SK-N-SH (cell line): ENCODE measurements around the gene N4BP2L2. TPM values are rescaled to one million over a fixed set of nuclear protein-coding genes. Genes with fewer than 3 reads are reported as not detected.

ENCODE experiments used
- CTCF ChIA-PET: fragments of 300-600, 350-600 bp; formaldehyde crosslinking; extraction: SDS; loops from one replicate; lab custom pipeline; 2021; lab: Yijun Ruan, JAX
- POLR2A ChIA-PET: fragments of 350-600 bp; sonication (Branson Sonifier 250); formaldehyde crosslinking; extraction: SDS; loops from one replicate; lab custom pipeline; 2020; ENCODE audit warnings: antibody characterized with exemption, inconsistent platforms; lab: Yijun Ruan, JAX
- DNase-seq: peaks from one replicate; pipeline ENCODE4 v3.0.0; 2012
- H2AFZ ChIP-seq: fragments of 200-600 bp; sonication (generic); 2 replicates; pipeline ENCODE4 v1.8.1; 2016; ENCODE audit warnings: antibody characterized with exemption, mild to moderate bottlenecking, low read depth
- H3F3A ChIP-seq: fragments of 200-600 bp; sonication (generic); replicated peaks from 2 replicates; pipeline ENCODE3; 2016; ENCODE audit warnings: antibody characterized with exemption, mild to moderate bottlenecking; ENCODE audit not compliant: insufficient read depth
- H3K27ac ChIP-seq, 2 experiments: fragments of 200-500 bp in 1 of 2; fragments of 200-600 bp in 1 of 2; sonication (Bioruptor generic) in 1 of 2; sonication (generic), shearing (Covaris generic) in 1 of 2; 2 replicates each; pipeline versions ENCODE4 v1.5.1 to v1.6.1; 2014 to 2016; ENCODE audit warnings: low read depth in 2 of 2, inconsistent platforms in 1 of 2, low read length in 1 of 2, mild to moderate bottlenecking in 1 of 2, mixed read lengths in 1 of 2
- H3K27me3 ChIP-seq: fragments of 200-600 bp; sonication (generic), shearing (Covaris generic); 2 replicates; pipeline ENCODE4 v1.6.1; 2016; ENCODE audit warnings: mixed run types; ENCODE audit not compliant: insufficient read depth
- H3K36me3 ChIP-seq, 2 experiments: fragments of 200-500 bp in 1 of 2; fragments of 200-600 bp in 1 of 2; sonication (Bioruptor generic) in 1 of 2; sonication (generic) in 1 of 2; replicated peaks in 1 of 2; 2 replicates each; pipeline versions ENCODE3 to v1.5.1; 2014 to 2016; ENCODE audit warnings: low read length in 1 of 2, mild to moderate bottlenecking in 1 of 2; ENCODE audit not compliant: insufficient read depth in 2 of 2, control insufficient read depth in 1 of 2
- H3K4me1 ChIP-seq, 2 experiments: fragments of 200-500 bp in 1 of 2; fragments of 200-600 bp in 1 of 2; sonication (Bioruptor generic) in 1 of 2; sonication (generic), shearing (Covaris generic) in 1 of 2; 2 replicates each; pipeline versions ENCODE4 v1.5.1 to v1.6.1; 2014 to 2016; ENCODE audit warnings: low read depth in 1 of 2, low read length in 1 of 2, mixed run types in 1 of 2; ENCODE audit not compliant: insufficient read depth in 2 of 2, control insufficient read depth in 1 of 2
- H3K4me2 ChIP-seq: fragments of 200-600 bp; sonication (generic), shearing (Covaris generic); 2 replicates; pipeline ENCODE4 v1.6.1; 2017; ENCODE audit warnings: mixed run types
- H3K4me3 ChIP-seq, 2 experiments: fragments of 200-500 bp in 1 of 2; fragments of 200-600 bp in 1 of 2; sonication (Bioruptor generic) in 1 of 2; sonication (generic), shearing (Covaris generic) in 1 of 2; 2 replicates each; pipeline versions ENCODE4 v1.5.1 to v1.8.1; 2014 to 2016; ENCODE audit warnings: low read depth in 2 of 2, inconsistent platforms in 1 of 2, low read length in 1 of 2, mild to moderate bottlenecking in 1 of 2, mixed read lengths in 1 of 2, moderate library complexity in 1 of 2
- H3K79me2 ChIP-seq: fragments of 200-600 bp; sonication (generic); 2 replicates; pipeline ENCODE4 v1.8.1; 2017; ENCODE audit warnings: mild to moderate bottlenecking; ENCODE audit not compliant: insufficient read depth
- H3K9ac ChIP-seq: fragments of 200-600 bp; sonication (generic); 2 replicates; pipeline ENCODE4 v1.6.1; 2017; ENCODE audit warnings: mixed run types
- H3K9me2 ChIP-seq: fragments of 200-600 bp; sonication (generic); 2 replicates; pipeline ENCODE4 v1.6.1; 2017; ENCODE audit warnings: mixed run types
- H3K9me3 ChIP-seq: fragments of 200-600 bp; sonication (generic); 2 replicates; pipeline ENCODE4 v1.6.1; 2017; ENCODE audit warnings: mixed run types, mild to moderate bottlenecking, moderate library complexity
- H4K20me1 ChIP-seq: fragments of 200-600 bp; sonication (generic); 2 replicates; pipeline ENCODE4 v1.6.1; 2017; ENCODE audit warnings: mild to moderate bottlenecking, mixed run types; ENCODE audit not compliant: insufficient read depth
- FOSL2 ChIP-seq: IDR thresholded peaks from 2 replicates; pipeline ENCODE4 v1.4.0; 2012; ENCODE audit warnings: low read depth, mild to moderate bottlenecking, moderate library complexity, borderline replicate concordance
- GABPA ChIP-seq: IDR thresholded peaks from 2 replicates; pipeline ENCODE4 v1.4.0; 2012; ENCODE audit warnings: low read depth, mild to moderate bottlenecking
- JUND ChIP-seq: IDR thresholded peaks from 2 replicates; pipeline ENCODE4 v1.4.0; 2012
- MEF2A ChIP-seq: IDR thresholded peaks from 2 replicates; pipeline ENCODE4 v1.4.0; 2012; ENCODE audit warnings: low read depth, borderline replicate concordance
- MXI1 ChIP-seq: IDR thresholded peaks from 2 replicates; pipeline ENCODE4 v1.6.1; 2012; ENCODE audit warnings: mild to moderate bottlenecking, low read depth, low read length, improper control_type of control experiment
- POLR2AphosphoS5 ChIP-seq: IDR thresholded peaks from 2 replicates; pipeline ENCODE4 v1.6.1; 2012; ENCODE audit warnings: low read depth, low read length
- TEAD4 ChIP-seq: IDR thresholded peaks from 2 replicates; pipeline ENCODE4 v1.4.0; 2012; ENCODE audit warnings: mild to moderate bottlenecking, borderline replicate concordance; ENCODE audit not compliant: insufficient read depth
- WGBS: methylation state at CpG from one replicate; pipeline ENCODE4 v1.1.6; 2017; ENCODE audit warnings: low lambda C conversion rate; 5-methylcytosine and 5-hydroxymethylcytosine counted together
- polyA plus RNA-seq, 3 experiments: library from polyadenylated mRNA; depleted of rRNA; stranded (reverse); fragments of >200 nt; gene quantifications; 2 replicates each; pipeline ENCODE4 v1.2.3, GENCODE V29; 2012
- TF ChIP-seq, protein P1 (sequence below): IDR thresholded peaks from 2 replicates; pipeline ENCODE4 v1.4.0; 2012; ENCODE audit warnings: low read depth
- TF ChIP-seq, protein P2 (sequence below): fragments of 150-350 bp; IDR thresholded peaks from 2 replicates; pipeline ENCODE4 v1.6.1; 2017; ENCODE audit warnings: antibody characterized with exemption, low read length, low read depth, borderline replicate concordance
- TF ChIP-seq, protein P3 (sequence below): fragments of 200-600 bp; sonication (generic); IDR thresholded peaks from 2 replicates; pipeline ENCODE4 v1.6.1; 2017; ENCODE audit warnings: antibody characterized with exemption, mild to moderate bottlenecking, moderate library complexity

N4BP2L2 gene
- polyA plus RNA-seq, 1 of the 3 experiments (the other 2 are of a cell fraction) = 16.0 TPM

DNA sequence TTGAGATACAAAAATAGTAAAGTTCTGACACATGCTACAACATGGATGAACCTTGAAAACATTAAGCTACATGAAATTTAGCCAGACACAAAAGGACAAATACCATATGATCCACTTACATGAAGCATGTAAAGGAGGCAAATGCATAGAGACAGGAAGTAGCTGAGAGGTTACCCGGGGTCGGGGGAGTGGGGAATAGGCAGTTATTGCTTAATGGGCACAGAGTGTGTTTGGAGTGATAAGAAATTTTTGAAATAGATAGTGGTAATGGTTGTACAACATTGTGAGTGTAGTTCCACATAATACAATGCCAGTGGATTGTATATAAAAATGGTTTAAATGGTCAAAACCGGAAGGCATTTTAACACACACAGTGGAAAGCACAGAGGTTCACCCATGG lies 115.0 kb downstream of the N4BP2L2 start (continued):
- no peak for TF ChIP-seq TEAD4

DNA sequence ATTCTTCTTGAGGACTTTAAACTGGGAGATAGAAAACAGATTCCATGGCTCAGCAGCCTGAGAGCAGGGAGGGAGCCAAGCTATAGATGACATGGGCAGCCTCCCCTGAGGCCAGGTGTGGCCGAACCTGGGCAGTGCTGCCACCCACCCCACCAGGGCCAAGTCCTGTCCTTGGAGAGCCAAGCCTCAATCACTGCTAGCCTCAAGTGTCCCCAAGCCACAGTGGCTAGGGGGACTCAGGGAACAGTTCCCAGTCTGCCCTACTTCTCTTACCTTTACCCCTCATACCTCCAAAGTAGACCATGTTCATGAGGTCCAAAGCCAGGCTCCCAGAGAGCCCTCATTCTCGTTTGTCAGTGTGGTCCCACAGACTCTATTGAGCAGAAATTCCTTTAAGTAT lies 118.7 kb downstream of the N4BP2L2 start:
- H3K36me3 ChIP-seq = no peaks in the 10 kb centered on the region
- H3K9me3 ChIP-seq = no peaks in the 10 kb centered on the region
- CTCF ChIA-PET = no interaction called here
- H3F3A ChIP-seq = no peaks in the 10 kb centered on the region
- H3K9ac ChIP-seq = no peak overlapping the region
- no peaks in the 10 kb centered on the region for H3K4me1 ChIP-seq
- no peaks in the 10 kb centered on the region for H3K9me2 ChIP-seq
- H3K4me3 ChIP-seq = no peak overlapping the region
- H3K4me2 ChIP-seq = no peak overlapping the region
- no peaks in the 10 kb centered on the region for H3K27me3 ChIP-seq
- TF ChIP-seq, protein P1, sequence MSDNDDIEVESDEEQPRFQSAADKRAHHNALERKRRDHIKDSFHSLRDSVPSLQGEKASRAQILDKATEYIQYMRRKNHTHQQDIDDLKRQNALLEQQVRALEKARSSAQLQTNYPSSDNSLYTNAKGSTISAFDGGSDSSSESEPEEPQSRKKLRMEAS = no peak
- TF ChIP-seq GABPA (no peak), POLR2AphosphoS5 (no peak), MXI1 (no peak), JUND (no peak), MEF2A (no peak), TEAD4 (no peak)
- POLR2A ChIA-PET = no interaction called here
- no peaks in the 10 kb centered on the region for H3K79me2 ChIP-seq
- no peak overlapping the region for H3K27ac ChIP-seq
- no peak for DNase-seq
- H4K20me1 ChIP-seq = no peaks in the 10 kb centered on the region
- 67% methylated on average over 1 of the region's 2 CpGs for WGBS
- no peak overlapping the region for H2AFZ ChIP-seq

DNA sequence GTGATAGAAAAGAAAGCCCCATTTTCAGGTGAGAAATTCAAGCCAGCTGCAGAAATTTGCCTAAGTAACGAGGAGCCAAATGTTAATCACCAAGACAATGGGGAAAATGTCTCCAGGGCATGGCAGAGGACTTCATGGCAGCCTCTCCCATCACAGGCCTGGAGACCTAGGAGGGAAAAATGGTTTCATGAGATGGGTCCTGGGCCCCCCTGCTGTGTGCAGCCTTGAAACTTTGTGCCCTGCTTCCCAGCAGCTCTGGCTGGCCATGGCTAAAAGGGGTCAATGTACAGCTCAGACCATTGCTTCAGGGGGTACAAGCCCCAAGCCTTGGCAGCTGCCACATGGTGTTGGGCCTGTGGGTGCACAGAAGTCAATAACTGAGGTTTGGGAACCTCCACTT lies 120.6 kb downstream of the N4BP2L2 start:
- H4K20me1 ChIP-seq = no peaks in the 10 kb centered on the region
- WGBS = 92% methylated on average over 1 of the region's 1 CpG
- no peaks in the 10 kb centered on the region for H3K9me3 ChIP-seq
- TF ChIP-seq, protein P2, sequence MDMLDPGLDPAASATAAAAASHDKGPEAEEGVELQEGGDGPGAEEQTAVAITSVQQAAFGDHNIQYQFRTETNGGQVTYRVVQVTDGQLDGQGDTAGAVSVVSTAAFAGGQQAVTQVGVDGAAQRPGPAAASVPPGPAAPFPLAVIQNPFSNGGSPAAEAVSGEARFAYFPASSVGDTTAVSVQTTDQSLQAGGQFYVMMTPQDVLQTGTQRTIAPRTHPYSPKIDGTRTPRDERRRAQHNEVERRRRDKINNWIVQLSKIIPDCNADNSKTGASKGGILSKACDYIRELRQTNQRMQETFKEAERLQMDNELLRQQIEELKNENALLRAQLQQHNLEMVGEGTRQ = no peak
- TF ChIP-seq FOSL2 = no peak
- TF ChIP-seq, protein P3, sequence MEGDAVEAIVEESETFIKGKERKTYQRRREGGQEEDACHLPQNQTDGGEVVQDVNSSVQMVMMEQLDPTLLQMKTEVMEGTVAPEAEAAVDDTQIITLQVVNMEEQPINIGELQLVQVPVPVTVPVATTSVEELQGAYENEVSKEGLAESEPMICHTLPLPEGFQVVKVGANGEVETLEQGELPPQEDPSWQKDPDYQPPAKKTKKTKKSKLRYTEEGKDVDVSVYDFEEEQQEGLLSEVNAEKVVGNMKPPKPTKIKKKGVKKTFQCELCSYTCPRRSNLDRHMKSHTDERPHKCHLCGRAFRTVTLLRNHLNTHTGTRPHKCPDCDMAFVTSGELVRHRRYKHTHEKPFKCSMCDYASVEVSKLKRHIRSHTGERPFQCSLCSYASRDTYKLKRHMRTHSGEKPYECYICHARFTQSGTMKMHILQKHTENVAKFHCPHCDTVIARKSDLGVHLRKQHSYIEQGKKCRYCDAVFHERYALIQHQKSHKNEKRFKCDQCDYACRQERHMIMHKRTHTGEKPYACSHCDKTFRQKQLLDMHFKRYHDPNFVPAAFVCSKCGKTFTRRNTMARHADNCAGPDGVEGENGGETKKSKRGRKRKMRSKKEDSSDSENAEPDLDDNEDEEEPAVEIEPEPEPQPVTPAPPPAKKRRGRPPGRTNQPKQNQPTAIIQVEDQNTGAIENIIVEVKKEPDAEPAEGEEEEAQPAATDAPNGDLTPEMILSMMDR = no peak
- no peak for TF ChIP-seq GABPA
- no peak overlapping the region for H3K9ac ChIP-seq
- H3K4me1 ChIP-seq = no peaks in the 10 kb centered on the region
- no peaks in the 10 kb centered on the region for H3F3A ChIP-seq
- DNase-seq = no peak
- H2AFZ ChIP-seq = no peak overlapping the region
- no peaks in the 10 kb centered on the region for H3K27me3 ChIP-seq
- POLR2A ChIA-PET = no interaction called here
- no peaks in the 10 kb centered on the region for H3K36me3 ChIP-seq
- H3K79me2 ChIP-seq = no peaks in the 10 kb centered on the region
- CTCF ChIA-PET = no interaction called here
- no peak overlapping the region for H3K27ac ChIP-seq
- H3K9me2 ChIP-seq = no peaks in the 10 kb centered on the region
- no peak overlapping the region for H3K4me2 ChIP-seq
- no peak overlapping the region for H3K4me3 ChIP-seq
